Upper lobe of left lung (tissue), 4 donors: Measurements from ENCODE around the gene RAPH1.

Experiments used
- POLR2A ChIP-seq, 4 donors: fragments of 450-650 bp; IDR thresholded peaks; one replicate each; pipeline ENCODE4 v1.5.1; 2016 to 2017; ENCODE audit warnings: antibody characterized with exemption in 4 of 4, mild to moderate bottlenecking in 2 of 4
- TF ChIP-seq, protein P1 (sequence below), 6 experiments: fragments of 450-650 bp in 4 of 6; fragments of 200-600 bp in 2 of 6; sonication (generic) in 2 of 6; IDR thresholded peaks; one replicate each; pipeline ENCODE4 v1.5.1; 2016 to 2019; ENCODE audit warnings: antibody characterized with exemption in 6 of 6

- TF ChIP-seq, protein P1, sequence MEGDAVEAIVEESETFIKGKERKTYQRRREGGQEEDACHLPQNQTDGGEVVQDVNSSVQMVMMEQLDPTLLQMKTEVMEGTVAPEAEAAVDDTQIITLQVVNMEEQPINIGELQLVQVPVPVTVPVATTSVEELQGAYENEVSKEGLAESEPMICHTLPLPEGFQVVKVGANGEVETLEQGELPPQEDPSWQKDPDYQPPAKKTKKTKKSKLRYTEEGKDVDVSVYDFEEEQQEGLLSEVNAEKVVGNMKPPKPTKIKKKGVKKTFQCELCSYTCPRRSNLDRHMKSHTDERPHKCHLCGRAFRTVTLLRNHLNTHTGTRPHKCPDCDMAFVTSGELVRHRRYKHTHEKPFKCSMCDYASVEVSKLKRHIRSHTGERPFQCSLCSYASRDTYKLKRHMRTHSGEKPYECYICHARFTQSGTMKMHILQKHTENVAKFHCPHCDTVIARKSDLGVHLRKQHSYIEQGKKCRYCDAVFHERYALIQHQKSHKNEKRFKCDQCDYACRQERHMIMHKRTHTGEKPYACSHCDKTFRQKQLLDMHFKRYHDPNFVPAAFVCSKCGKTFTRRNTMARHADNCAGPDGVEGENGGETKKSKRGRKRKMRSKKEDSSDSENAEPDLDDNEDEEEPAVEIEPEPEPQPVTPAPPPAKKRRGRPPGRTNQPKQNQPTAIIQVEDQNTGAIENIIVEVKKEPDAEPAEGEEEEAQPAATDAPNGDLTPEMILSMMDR (IDR thresholded peaks at IDR 0.05), result no peak
- no peak for TF ChIP-seq POLR2A (IDR thresholded peaks at IDR 0.05)
Measured at GRCh38 chr2:203383038-203383437, 152.1 kb downstream of the RAPH1 start.
